ENCODE results near the gene FRMPD1. TPM values are rescaled to one million over a fixed set of nuclear protein-coding genes. Genes with fewer than 3 reads are reported as not detected.

The FRMPD1 gene
- total RNA-seq, 1 donor from 2014 or later, result 0.19 TPM

DNA sequence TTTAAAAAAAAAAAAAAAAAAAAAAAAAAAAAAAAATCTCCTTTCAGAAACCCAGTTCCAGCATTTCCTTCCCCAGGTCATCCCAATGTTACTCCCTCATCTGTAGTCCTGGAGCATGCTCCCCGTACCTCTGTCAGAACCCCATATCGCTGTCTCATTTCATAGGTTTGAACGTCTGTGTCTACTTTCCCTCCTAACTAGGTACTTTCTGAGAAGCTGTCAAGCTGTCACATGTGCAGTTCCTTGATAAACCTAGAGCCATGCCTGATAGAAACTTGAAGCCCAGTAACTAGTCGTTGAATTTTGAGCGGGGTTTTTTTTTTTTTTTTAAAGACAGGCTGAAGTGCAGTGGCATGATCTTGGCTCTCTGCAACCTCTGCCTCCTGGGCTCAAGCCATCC lies 118.6 kb downstream of the FRMPD1 start:
- TF ChIP-seq, protein P1, sequence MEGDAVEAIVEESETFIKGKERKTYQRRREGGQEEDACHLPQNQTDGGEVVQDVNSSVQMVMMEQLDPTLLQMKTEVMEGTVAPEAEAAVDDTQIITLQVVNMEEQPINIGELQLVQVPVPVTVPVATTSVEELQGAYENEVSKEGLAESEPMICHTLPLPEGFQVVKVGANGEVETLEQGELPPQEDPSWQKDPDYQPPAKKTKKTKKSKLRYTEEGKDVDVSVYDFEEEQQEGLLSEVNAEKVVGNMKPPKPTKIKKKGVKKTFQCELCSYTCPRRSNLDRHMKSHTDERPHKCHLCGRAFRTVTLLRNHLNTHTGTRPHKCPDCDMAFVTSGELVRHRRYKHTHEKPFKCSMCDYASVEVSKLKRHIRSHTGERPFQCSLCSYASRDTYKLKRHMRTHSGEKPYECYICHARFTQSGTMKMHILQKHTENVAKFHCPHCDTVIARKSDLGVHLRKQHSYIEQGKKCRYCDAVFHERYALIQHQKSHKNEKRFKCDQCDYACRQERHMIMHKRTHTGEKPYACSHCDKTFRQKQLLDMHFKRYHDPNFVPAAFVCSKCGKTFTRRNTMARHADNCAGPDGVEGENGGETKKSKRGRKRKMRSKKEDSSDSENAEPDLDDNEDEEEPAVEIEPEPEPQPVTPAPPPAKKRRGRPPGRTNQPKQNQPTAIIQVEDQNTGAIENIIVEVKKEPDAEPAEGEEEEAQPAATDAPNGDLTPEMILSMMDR (conservative IDR thresholded peaks at IDR 0.05), result no peak
- Mint-ChIP-seq H3K9me3 (no peaks in the 10 kb centered on the region), H3K4me1 (no peaks in the 10 kb centered on the region), H3K27ac (ENCODE audit: unreplicated experiment) (no peak overlapping the region), H3K4me3 (no peak overlapping the region), H3K27me3 (ENCODE audit: low read depth) (no peaks in the 10 kb centered on the region), H3K36me3 (ENCODE audit: low read depth) (peaks cover 18% of the 10 kb centered on the region)
- no peak for DNase-seq (ENCODE audit: low read depth, low spot score)

DNA sequence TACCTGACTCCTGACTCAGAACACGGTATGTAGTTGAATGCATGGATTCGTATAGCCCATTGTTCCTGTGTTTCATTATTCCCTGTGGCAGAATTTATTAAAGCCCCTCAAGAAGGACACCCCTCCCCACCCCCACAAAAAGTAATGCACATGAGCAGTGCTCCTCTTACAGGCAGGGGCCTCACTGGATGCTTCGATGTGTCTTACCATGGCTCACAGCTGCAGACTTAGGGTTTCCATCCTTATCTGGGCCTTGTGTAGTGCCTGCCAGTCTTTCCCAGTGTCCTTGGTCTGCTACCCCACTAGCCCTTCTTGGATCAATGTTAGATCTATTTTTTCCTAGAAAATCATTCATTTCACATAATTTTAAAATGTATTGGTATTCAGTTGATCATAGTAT lies 119.2 kb downstream of the FRMPD1 start:
- H3K27me3 Mint-ChIP-seq (ENCODE audit: low read depth), result no peaks in the 10 kb centered on the region
- peaks cover 17% of the 10 kb centered on the region for H3K36me3 Mint-ChIP-seq (ENCODE audit: low read depth)
- TF ChIP-seq, protein P1 (conservative IDR thresholded peaks at IDR 0.05), result no peak
- no peaks in the 10 kb centered on the region for H3K4me1 Mint-ChIP-seq
- no peak overlapping the region for H3K4me3 Mint-ChIP-seq
- no peak overlapping the region for H3K27ac Mint-ChIP-seq (ENCODE audit: unreplicated experiment)
- no peaks in the 10 kb centered on the region for H3K9me3 Mint-ChIP-seq
- DNase-seq (ENCODE audit: low read depth, low spot score), result no peak

DNA sequence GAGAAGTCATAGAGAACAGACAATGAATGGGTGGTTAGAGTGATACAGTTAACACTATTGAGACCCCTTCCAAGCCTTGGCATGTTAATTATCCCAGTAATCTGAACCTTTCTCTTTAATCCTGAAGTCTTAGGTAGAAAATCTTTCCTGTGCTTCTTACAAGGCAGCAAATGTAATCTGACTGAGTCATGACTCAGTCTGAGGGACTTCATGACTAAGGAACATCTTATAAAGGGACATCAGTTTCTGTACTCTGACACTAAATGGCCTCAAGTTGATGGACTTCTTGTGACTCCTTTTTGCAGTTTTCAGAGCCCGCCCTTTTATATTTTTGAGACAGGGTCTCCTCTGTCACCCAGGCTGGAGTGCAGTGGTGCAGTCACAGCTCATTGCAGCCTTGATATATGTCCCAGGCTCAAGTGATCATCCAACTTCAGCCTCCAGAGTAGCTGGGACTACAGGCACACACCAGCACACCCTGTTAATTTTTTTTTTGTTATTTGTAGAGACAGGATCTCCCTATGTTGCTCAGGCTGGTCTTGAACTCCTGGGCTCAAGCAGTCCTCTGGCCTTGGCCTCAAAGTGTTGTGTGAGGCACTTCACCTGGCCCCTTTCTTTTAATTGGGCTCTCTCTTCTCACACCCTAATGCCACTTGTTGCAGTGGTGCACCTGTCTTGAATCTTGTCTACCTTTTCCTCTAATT lies 124.6 kb downstream of the FRMPD1 start:
- Mint-ChIP-seq H3K9me3 (no peaks in the 10 kb centered on the region), H3K4me1 (no peaks in the 10 kb centered on the region), H3K27me3 (ENCODE audit: low read depth) (no peaks in the 10 kb centered on the region), H3K36me3 (ENCODE audit: low read depth) (peaks cover 13% of the 10 kb centered on the region), H3K4me3 (no peak overlapping the region), H3K27ac (ENCODE audit: unreplicated experiment) (no peak overlapping the region)
- no peak for DNase-seq (ENCODE audit: low read depth, low spot score)
- TF ChIP-seq, protein P1 (conservative IDR thresholded peaks at IDR 0.05), result no peak

DNA sequence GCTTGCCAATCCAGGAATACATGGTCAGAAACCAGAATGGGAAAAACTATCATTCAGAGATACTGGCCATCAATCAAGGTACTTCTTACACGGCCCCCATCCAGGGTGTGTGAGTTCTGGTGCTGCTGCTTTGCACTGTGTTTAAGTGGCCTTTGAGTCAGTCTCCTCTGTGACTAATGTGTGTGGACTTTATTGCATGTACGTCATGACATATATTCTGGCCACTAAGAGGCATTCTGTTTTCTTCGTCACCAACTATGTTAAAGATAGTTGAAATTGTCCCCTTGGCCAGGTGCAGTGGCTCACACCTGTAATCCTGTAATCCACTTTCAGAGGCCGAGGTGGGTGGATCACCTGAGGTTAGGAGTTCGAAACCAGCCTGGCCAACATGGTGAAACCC lies 125.6 kb downstream of the FRMPD1 start:
- no peaks in the 10 kb centered on the region for H3K4me1 Mint-ChIP-seq
- H3K9me3 Mint-ChIP-seq, result no peaks in the 10 kb centered on the region
- TF ChIP-seq, protein P1 (conservative IDR thresholded peaks at IDR 0.05), result no peak
- H3K36me3 Mint-ChIP-seq (ENCODE audit: low read depth), result peaks cover 13% of the 10 kb centered on the region
- no peak overlapping the region for H3K27ac Mint-ChIP-seq (ENCODE audit: unreplicated experiment)
- no peak overlapping the region for H3K4me3 Mint-ChIP-seq
- DNase-seq (ENCODE audit: low read depth, low spot score), result no peak
- no peaks in the 10 kb centered on the region for H3K27me3 Mint-ChIP-seq (ENCODE audit: low read depth)

DNA sequence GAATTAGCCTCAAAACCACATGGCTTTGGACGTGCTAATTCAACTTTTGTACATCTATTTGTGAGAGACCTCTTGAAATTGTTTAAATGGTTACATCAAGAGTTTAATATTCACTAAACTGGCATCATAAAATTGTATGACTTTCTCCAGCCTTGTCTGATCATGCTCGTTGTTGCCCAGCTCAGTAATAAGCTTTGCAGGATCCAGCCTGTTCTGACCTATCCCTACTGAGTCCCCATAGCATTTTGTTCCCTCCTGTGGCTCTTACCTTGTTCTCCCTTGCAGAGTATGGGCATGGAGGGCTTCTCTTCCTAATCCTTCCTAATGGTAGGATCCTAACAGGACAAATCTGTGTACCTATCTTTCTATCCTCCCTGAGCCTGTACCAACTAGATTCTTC lies 127.8 kb downstream of the FRMPD1 start:
- TF ChIP-seq, protein P1 (conservative IDR thresholded peaks at IDR 0.05), result no peak
- peaks cover 13% of the 10 kb centered on the region for H3K4me1 Mint-ChIP-seq
- peaks cover 21% of the 10 kb centered on the region for H3K36me3 Mint-ChIP-seq (ENCODE audit: low read depth)
- DNase-seq (ENCODE audit: low read depth, low spot score), result no peak
- no peak overlapping the region for H3K4me3 Mint-ChIP-seq
- no peak overlapping the region for H3K27ac Mint-ChIP-seq (ENCODE audit: unreplicated experiment)
- H3K27me3 Mint-ChIP-seq (ENCODE audit: low read depth), result no peaks in the 10 kb centered on the region
- no peaks in the 10 kb centered on the region for H3K9me3 Mint-ChIP-seq
